NCI-H2081 treated with DMSO at 0.1 percent for 48 hours (cell line): ENCODE measurements around the gene SLC22A17.

Experiments used
- DNase-seq: peaks from one replicate; lab custom pipeline; 2025; lab: John Stamatoyannopoulos, UW

The SLC22A17 gene

GRCh38 chr14:23381871-23382270 is 29.2 kb upstream of the SLC22A17 start:
- no peak for DNase-seq

GRCh38 chr14:23380976-23381375 is 28.3 kb upstream of the SLC22A17 start:
- no peak for DNase-seq

GRCh38 chr14:23380197-23380914 is 27.7 kb upstream of the SLC22A17 start:
- no peak for DNase-seq

GRCh38 chr14:23379366-23380196 is 26.9 kb upstream of the SLC22A17 start:
- DNase-seq, result no peak

GRCh38 chr14:23378612-23379220 is 26.0 kb upstream of the SLC22A17 start:
- no peak for DNase-seq

GRCh38 chr14:23377573-23378563 is 25.2 kb upstream of the SLC22A17 start:
- DNase-seq, result no peak

- DNase-seq, result no peak
Measured at GRCh38 chr14:23377198-23377550, 24.5 kb upstream of the SLC22A17 start.

- DNase-seq, result no peak
Measured at GRCh38 chr14:23376482-23377197, 24.0 kb upstream of the SLC22A17 start, which contains the start of gene CMTM5. CMTM5 (plus strand) TSS chr14:23377046; CDS start chr14:23377252, 206 bp downstream.

GRCh38 chr14:23375527-23376251 is 23.0 kb upstream of the SLC22A17 start:
- no peak for DNase-seq

- no peak for DNase-seq
Measured at GRCh38 chr14:23373041-23373440, 20.4 kb upstream of the SLC22A17 start.

- no peak for DNase-seq
Measured at GRCh38 chr14:23372509-23372908, 19.8 kb upstream of the SLC22A17 start, which contains the start of gene IL25. IL25 (plus strand) TSS chr14:23372809.

GRCh38 chr14:23371865-23372264 is 19.2 kb upstream of the SLC22A17 start:
- DNase-seq, result no peak

GRCh38 chr14:23370221-23370620 is 17.5 kb upstream of the SLC22A17 start:
- no peak for DNase-seq

GRCh38 chr14:23366426-23366921 is 13.8 kb upstream of the SLC22A17 start:
- no peak for DNase-seq

- no peak for DNase-seq
Measured at GRCh38 chr14:23365732-23366425, 13.2 kb upstream of the SLC22A17 start.

- DNase-seq, result no peak
Measured at GRCh38 chr14:23365036-23365731, 12.5 kb upstream of the SLC22A17 start, which contains the start of gene EFS. EFS (minus strand) TSS chr14:23365172; CDS start chr14:23365025, 147 bp downstream.

GRCh38 chr14:23364164-23365035 is 11.7 kb upstream of the SLC22A17 start:
- no peak for DNase-seq

- no peak for DNase-seq
Measured at GRCh38 chr14:23362200-23362599, 9.5 kb upstream of the SLC22A17 start.
